Skeletal muscle satellite cell (primary cell): ENCODE data around the gene HMGN1. TPM values are rescaled to one million over a fixed set of nuclear protein-coding genes. Genes with fewer than 3 reads are reported as not detected.

ENCODE experiments used
- H3K27me3 ChIP-seq: 2 replicates; pipeline ENCODE4 v1.7.0; 2013; ENCODE audit warnings: low read length; ENCODE audit not compliant: control insufficient read depth, insufficient read depth
- H3K36me3 ChIP-seq: 2 replicates; pipeline ENCODE4 v1.7.0; 2013; ENCODE audit warnings: mild to moderate bottlenecking, control low read depth, low read length; ENCODE audit not compliant: insufficient read depth
- H3K4me1 ChIP-seq: 2 replicates; pipeline ENCODE4 v1.7.0; 2013; ENCODE audit warnings: low read length; ENCODE audit not compliant: control insufficient read depth, insufficient read depth
- H3K4me2 ChIP-seq: 2 replicates; pipeline ENCODE4 v1.7.0; 2013; ENCODE audit warnings: mild to moderate bottlenecking, low read length
- H3K4me3 ChIP-seq: 2 replicates; pipeline ENCODE4 v1.7.0; 2013; ENCODE audit warnings: low read length
- H3K9ac ChIP-seq: 2 replicates; pipeline ENCODE4 v1.7.0; 2013; ENCODE audit warnings: mild to moderate bottlenecking, low read depth, low read length, moderate library complexity
- H3K9me3 ChIP-seq: replicated peaks from 2 replicates; pipeline ENCODE4 v1.7.0; 2013; ENCODE audit warnings: mild to moderate bottlenecking, control low read depth, low read length
- total RNA-seq: library from RNA; depleted of rRNA; stranded (reverse); fragments of >200 nt; gene quantifications from 2 replicates; pipeline ENCODE4 v1.2.3, GENCODE V29; 2012; rRNA removed

The HMGN1 gene
- total RNA-seq, result 190 and 226 TPM in 2 replicates

GRCh38 chr21:39348355-39349210, at the start of gene HMGN1:
Gene HMGN1 (minus strand): TSS chr21:39349088. CDS start chr21:39348917, 171 bp downstream.
- Histone ChIP-seq H3K36me3 (peaks cover 27% of the 10 kb centered on the region), H3K9ac (peak within 1 kb of the TSS; percentile 96), H3K4me2 (peak within 1 kb of the TSS; percentile 91), H3K27me3 (no peaks in the 10 kb centered on the region), H3K9me3 (no peaks in the 10 kb centered on the region), H3K4me3 (peak within 1 kb of the TSS; percentile 98), H3K4me1 (peaks cover 17% of the 10 kb centered on the region)

- no peaks in the 10 kb centered on the region for H3K4me1 ChIP-seq
- H3K36me3 ChIP-seq, result peaks cover 22% of the 10 kb centered on the region
- H3K4me3 ChIP-seq, result no peak overlapping the region
- H3K4me2 ChIP-seq, result no peak overlapping the region
- no peaks in the 10 kb centered on the region for H3K9me3 ChIP-seq
- H3K27me3 ChIP-seq, result no peaks in the 10 kb centered on the region
- no peak overlapping the region for H3K9ac ChIP-seq
Observed at GRCh38 chr21:39397646-39398385, 48.9 kb upstream of the HMGN1 start.

GRCh38 chr21:39392981-39393380, 44.1 kb upstream of the HMGN1 start:
- H3K36me3 ChIP-seq, result peaks cover 39% of the 10 kb centered on the region
- H3K4me3 ChIP-seq, result no peak overlapping the region

GRCh38 chr21:39390212-39390765, 41.4 kb upstream of the HMGN1 start:
- H3K9me3 ChIP-seq, result no peaks in the 10 kb centered on the region
- H3K9ac ChIP-seq, result no peak overlapping the region

More at GRCh38 chr21:39392981-39393380, 44.1 kb upstream of the HMGN1 start:
- Histone ChIP-seq H3K9ac (no peak overlapping the region), H3K9me3 (no peaks in the 10 kb centered on the region), H3K4me2 (no peak overlapping the region), H3K4me1 (peaks cover 8% of the 10 kb centered on the region), H3K27me3 (no peaks in the 10 kb centered on the region)

GRCh38 chr21:39388811-39389155, 39.9 kb upstream of the HMGN1 start:
- peak overlapping the region; percentile 60 for H3K4me3 ChIP-seq
- H3K9me3 ChIP-seq, result no peaks in the 10 kb centered on the region
- H3K4me1 ChIP-seq, result peaks cover 29% of the 10 kb centered on the region
- H3K27me3 ChIP-seq, result no peaks in the 10 kb centered on the region
- H3K4me2 ChIP-seq, result peak overlapping the region; percentile 79
- peak overlapping the region; percentile 27 for H3K9ac ChIP-seq
- peaks cover 24% of the 10 kb centered on the region for H3K36me3 ChIP-seq

More at GRCh38 chr21:39390212-39390765, 41.4 kb upstream of the HMGN1 start:
- H3K4me3 ChIP-seq, result no peak overlapping the region
- no peak overlapping the region for H3K4me2 ChIP-seq
- peaks cover 21% of the 10 kb centered on the region for H3K4me1 ChIP-seq
- no peaks in the 10 kb centered on the region for H3K27me3 ChIP-seq
- peaks cover 34% of the 10 kb centered on the region for H3K36me3 ChIP-seq

- H3K4me1 ChIP-seq, result peaks cover 29% of the 10 kb centered on the region
- no peaks in the 10 kb centered on the region for H3K27me3 ChIP-seq
- peak overlapping the region; percentile 60 for H3K4me3 ChIP-seq
- H3K9me3 ChIP-seq, result no peaks in the 10 kb centered on the region
- H3K36me3 ChIP-seq, result peaks cover 21% of the 10 kb centered on the region
- H3K9ac ChIP-seq, result peak overlapping the region; percentile 62
- H3K4me2 ChIP-seq, result peak overlapping the region; percentile 79
Observed at GRCh38 chr21:39388038-39388810, 39.3 kb upstream of the HMGN1 start.

GRCh38 chr21:39387461-39388037, 38.7 kb upstream of the HMGN1 start:
- Histone ChIP-seq H3K4me2 (peak overlapping the region; percentile 79), H3K9ac (peak overlapping the region; percentile 62), H3K4me3 (peak overlapping the region; percentile 60), H3K9me3 (no peaks in the 10 kb centered on the region), H3K36me3 (peaks cover 14% of the 10 kb centered on the region), H3K4me1 (peaks cover 29% of the 10 kb centered on the region), H3K27me3 (no peaks in the 10 kb centered on the region)

- H3K4me2 ChIP-seq, result peak overlapping the region; percentile 79
Observed at GRCh38 chr21:39386899-39387298, 38.0 kb upstream of the HMGN1 start.

GRCh38 chr21:39386194-39386593, 37.3 kb upstream of the HMGN1 start:
- Histone ChIP-seq H3K4me3 (peak overlapping the region; percentile 65), H3K36me3 (peaks cover 2% of the 10 kb centered on the region), H3K27me3 (no peaks in the 10 kb centered on the region), H3K4me2 (peak overlapping the region; percentile 85), H3K9ac (peak overlapping the region; percentile 23), H3K4me1 (peaks cover 33% of the 10 kb centered on the region), H3K9me3 (no peaks in the 10 kb centered on the region)

More at GRCh38 chr21:39386899-39387298, 38.0 kb upstream of the HMGN1 start:
- Histone ChIP-seq H3K27me3 (no peaks in the 10 kb centered on the region), H3K4me1 (peaks cover 29% of the 10 kb centered on the region), H3K9me3 (no peaks in the 10 kb centered on the region), H3K36me3 (peaks cover 9% of the 10 kb centered on the region), H3K9ac (peak overlapping the region; percentile 60), H3K4me3 (peak overlapping the region; percentile 60)

- peaks cover 37% of the 10 kb centered on the region for H3K4me1 ChIP-seq
- peak overlapping the region; percentile 23 for H3K9ac ChIP-seq
- no peaks in the 10 kb centered on the region for H3K36me3 ChIP-seq
- H3K4me2 ChIP-seq, result peak overlapping the region; percentile 85
- no peaks in the 10 kb centered on the region for H3K9me3 ChIP-seq
- H3K4me3 ChIP-seq, result peak overlapping the region; percentile 65
- H3K27me3 ChIP-seq, result no peaks in the 10 kb centered on the region
Observed at GRCh38 chr21:39385299-39386145, 36.6 kb upstream of the HMGN1 start.
